ENCODE results near the gene PPP1R36.

DNA sequence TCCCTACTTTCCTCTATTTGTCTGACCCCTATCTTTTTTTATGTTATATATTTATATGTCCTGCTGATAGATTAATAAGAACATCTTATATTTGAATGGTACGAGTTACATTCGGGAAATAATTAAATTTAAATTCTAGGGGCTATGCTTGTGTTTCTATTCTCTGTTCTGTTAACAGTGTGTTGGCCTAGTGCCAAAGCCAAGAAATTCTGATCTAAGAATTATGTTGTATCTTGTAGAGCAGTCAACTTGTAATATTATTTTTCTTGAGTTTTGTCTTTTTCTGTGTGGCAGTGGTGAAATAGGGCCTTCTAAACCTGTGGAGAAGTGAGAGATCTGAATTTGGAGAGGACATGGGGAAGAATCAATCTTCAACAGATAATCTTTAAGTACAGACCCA lies 18.2 kb upstream of the PPP1R36 start:
- no peak for TF ChIP-seq CTCF (IDR thresholded peaks at IDR 0.05; ENCODE audit: poor library complexity)
- TF ChIP-seq EZH2 (IDR thresholded peaks at IDR 0.05; ENCODE audit: borderline replicate concordance), result no peak
